HG03175 (cell line): ENCODE results near the gene ANKRD1.

Source experiments
- ATAC-seq: cut with Tn5 transposase; IDR thresholded peaks from one replicate; pipeline ENCODE4 v1.9.1; 2021; ENCODE audit warnings: mild to moderate bottlenecking, moderate library complexity; ENCODE audit not compliant: unreplicated experiment

ANKRD1 gene

GRCh38 chr10:90865401-90865800 is 55.5 kb downstream of the ANKRD1 start:
- no peak for ATAC-seq

DNA sequence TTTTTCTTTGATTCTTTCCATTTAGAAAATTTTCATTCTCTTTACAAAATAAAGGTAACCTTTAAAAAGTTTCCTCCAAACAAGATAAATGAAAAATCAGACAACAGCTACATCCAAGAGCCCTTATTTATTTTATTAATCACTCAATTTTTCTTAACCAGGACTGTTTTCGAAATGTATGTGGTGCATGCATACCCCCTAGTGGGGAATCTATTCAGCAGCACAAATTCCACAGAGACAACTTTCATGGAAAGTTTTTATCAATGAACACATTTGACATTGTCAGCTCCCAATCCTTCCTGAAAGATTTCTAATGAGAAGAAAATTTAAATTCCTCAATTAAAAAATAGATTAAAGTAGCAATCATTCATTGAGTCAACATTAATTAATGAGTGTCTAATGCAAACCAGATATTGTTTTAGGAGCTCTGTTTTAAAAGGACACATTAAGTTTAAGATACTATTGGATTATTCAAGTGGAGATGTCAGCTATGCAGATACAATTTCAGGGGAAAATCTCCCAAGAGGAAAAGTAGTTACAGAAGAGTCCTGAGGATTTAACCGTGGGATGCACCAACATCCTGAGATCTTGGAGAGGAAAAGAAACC is 57.9 kb downstream of the ANKRD1 start:
- no peak for ATAC-seq
